Fibroblast of lung (primary cell): Measurements from ENCODE around the gene CCDC88C.

Experiments used
- EZH2 ChIP-seq: IDR thresholded peaks from 2 replicates; pipeline ENCODE4 v1.5.1; 2012; ENCODE audit warnings: low read length, control low read depth, mild to moderate bottlenecking; ENCODE audit errors: missing control alignments
- TF ChIP-seq, protein P1 (sequence below), 2 donors: IDR thresholded peaks in 1 of 2; conservative IDR thresholded peaks in 1 of 2; 1 replicate in 1 of 2; 2 replicates in 1 of 2; pipeline ENCODE4 v1.5.1; 2011 to 2012; ENCODE audit warnings: low read length in 2 of 2, control low read depth in 1 of 2, inconsistent platforms in 1 of 2, low read depth in 1 of 2, mild to moderate bottlenecking in 1 of 2

DNA sequence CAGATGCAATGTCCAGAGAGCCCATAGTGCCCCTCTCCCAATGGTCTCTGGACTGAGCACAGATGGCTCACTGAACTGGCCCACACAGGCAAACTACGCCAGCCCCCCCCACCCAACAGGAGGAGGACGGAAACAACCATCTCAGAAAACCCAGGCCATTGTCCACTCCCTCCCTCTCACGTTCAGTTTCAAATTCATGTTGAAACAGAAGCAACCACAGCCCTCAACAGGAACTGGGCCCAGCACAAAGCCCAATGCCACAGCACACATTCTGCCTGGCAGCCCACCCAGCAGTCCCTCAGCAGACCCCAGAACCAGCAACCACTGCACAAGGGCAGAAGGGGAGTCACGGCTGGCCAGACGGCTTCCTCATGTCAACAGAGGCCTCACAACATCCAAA, 10.6 kb downstream of the CCDC88C start:
- TF ChIP-seq, protein P1, sequence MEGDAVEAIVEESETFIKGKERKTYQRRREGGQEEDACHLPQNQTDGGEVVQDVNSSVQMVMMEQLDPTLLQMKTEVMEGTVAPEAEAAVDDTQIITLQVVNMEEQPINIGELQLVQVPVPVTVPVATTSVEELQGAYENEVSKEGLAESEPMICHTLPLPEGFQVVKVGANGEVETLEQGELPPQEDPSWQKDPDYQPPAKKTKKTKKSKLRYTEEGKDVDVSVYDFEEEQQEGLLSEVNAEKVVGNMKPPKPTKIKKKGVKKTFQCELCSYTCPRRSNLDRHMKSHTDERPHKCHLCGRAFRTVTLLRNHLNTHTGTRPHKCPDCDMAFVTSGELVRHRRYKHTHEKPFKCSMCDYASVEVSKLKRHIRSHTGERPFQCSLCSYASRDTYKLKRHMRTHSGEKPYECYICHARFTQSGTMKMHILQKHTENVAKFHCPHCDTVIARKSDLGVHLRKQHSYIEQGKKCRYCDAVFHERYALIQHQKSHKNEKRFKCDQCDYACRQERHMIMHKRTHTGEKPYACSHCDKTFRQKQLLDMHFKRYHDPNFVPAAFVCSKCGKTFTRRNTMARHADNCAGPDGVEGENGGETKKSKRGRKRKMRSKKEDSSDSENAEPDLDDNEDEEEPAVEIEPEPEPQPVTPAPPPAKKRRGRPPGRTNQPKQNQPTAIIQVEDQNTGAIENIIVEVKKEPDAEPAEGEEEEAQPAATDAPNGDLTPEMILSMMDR (conservative IDR thresholded peaks at IDR 0.05 in 1 of 2, IDR thresholded peaks at IDR 0.05 in 1 of 2; ENCODE audit: low read depth in 1 of 2, low read length in 2 of 2): no peak
- TF ChIP-seq EZH2: no peak
